SK-N-SH (cell line): ENCODE data around the gene TOGARAM2. TPM values are rescaled to one million over a fixed set of nuclear protein-coding genes. Genes with fewer than 3 reads are reported as not detected.

Source experiments
- CTCF ChIA-PET: fragments of 300-600, 350-600 bp; formaldehyde crosslinking; extraction: SDS; loops from one replicate; lab custom pipeline; 2021; lab: Yijun Ruan, JAX
- POLR2A ChIA-PET: fragments of 350-600 bp; sonication (Branson Sonifier 250); formaldehyde crosslinking; extraction: SDS; loops from one replicate; lab custom pipeline; 2020; ENCODE audit warnings: antibody characterized with exemption, inconsistent platforms; lab: Yijun Ruan, JAX
- DNase-seq: peaks from one replicate; pipeline ENCODE4 v3.0.0; 2012
- H2AFZ ChIP-seq: fragments of 200-600 bp; sonication (generic); 2 replicates; pipeline ENCODE4 v1.8.1; 2016; ENCODE audit warnings: antibody characterized with exemption, mild to moderate bottlenecking, low read depth
- H3F3A ChIP-seq: fragments of 200-600 bp; sonication (generic); replicated peaks from 2 replicates; pipeline ENCODE3; 2016; ENCODE audit warnings: antibody characterized with exemption, mild to moderate bottlenecking; ENCODE audit not compliant: insufficient read depth
- H3K27ac ChIP-seq, 2 experiments: fragments of 200-500 bp in 1 of 2; fragments of 200-600 bp in 1 of 2; sonication (Bioruptor generic) in 1 of 2; sonication (generic), shearing (Covaris generic) in 1 of 2; 2 replicates each; pipeline versions ENCODE4 v1.5.1 to v1.6.1; 2014 to 2016; ENCODE audit warnings: low read depth in 2 of 2, inconsistent platforms in 1 of 2, low read length in 1 of 2, mild to moderate bottlenecking in 1 of 2, mixed read lengths in 1 of 2
- H3K27me3 ChIP-seq: fragments of 200-600 bp; sonication (generic), shearing (Covaris generic); 2 replicates; pipeline ENCODE4 v1.6.1; 2016; ENCODE audit warnings: mixed run types; ENCODE audit not compliant: insufficient read depth
- H3K36me3 ChIP-seq, 2 experiments: fragments of 200-500 bp in 1 of 2; fragments of 200-600 bp in 1 of 2; sonication (Bioruptor generic) in 1 of 2; sonication (generic) in 1 of 2; replicated peaks in 1 of 2; 2 replicates each; pipeline versions ENCODE3 to v1.5.1; 2014 to 2016; ENCODE audit warnings: low read length in 1 of 2, mild to moderate bottlenecking in 1 of 2; ENCODE audit not compliant: insufficient read depth in 2 of 2, control insufficient read depth in 1 of 2
- H3K4me1 ChIP-seq, 2 experiments: fragments of 200-500 bp in 1 of 2; fragments of 200-600 bp in 1 of 2; sonication (Bioruptor generic) in 1 of 2; sonication (generic), shearing (Covaris generic) in 1 of 2; 2 replicates each; pipeline versions ENCODE4 v1.5.1 to v1.6.1; 2014 to 2016; ENCODE audit warnings: low read depth in 1 of 2, low read length in 1 of 2, mixed run types in 1 of 2; ENCODE audit not compliant: insufficient read depth in 2 of 2, control insufficient read depth in 1 of 2
- H3K4me2 ChIP-seq: fragments of 200-600 bp; sonication (generic), shearing (Covaris generic); 2 replicates; pipeline ENCODE4 v1.6.1; 2017; ENCODE audit warnings: mixed run types
- H3K4me3 ChIP-seq, 2 experiments: fragments of 200-500 bp in 1 of 2; fragments of 200-600 bp in 1 of 2; sonication (Bioruptor generic) in 1 of 2; sonication (generic), shearing (Covaris generic) in 1 of 2; 2 replicates each; pipeline versions ENCODE4 v1.5.1 to v1.8.1; 2014 to 2016; ENCODE audit warnings: low read depth in 2 of 2, inconsistent platforms in 1 of 2, low read length in 1 of 2, mild to moderate bottlenecking in 1 of 2, mixed read lengths in 1 of 2, moderate library complexity in 1 of 2
- H3K79me2 ChIP-seq: fragments of 200-600 bp; sonication (generic); 2 replicates; pipeline ENCODE4 v1.8.1; 2017; ENCODE audit warnings: mild to moderate bottlenecking; ENCODE audit not compliant: insufficient read depth
- H3K9ac ChIP-seq: fragments of 200-600 bp; sonication (generic); 2 replicates; pipeline ENCODE4 v1.6.1; 2017; ENCODE audit warnings: mixed run types
- H3K9me2 ChIP-seq: fragments of 200-600 bp; sonication (generic); 2 replicates; pipeline ENCODE4 v1.6.1; 2017; ENCODE audit warnings: mixed run types
- H3K9me3 ChIP-seq: fragments of 200-600 bp; sonication (generic); 2 replicates; pipeline ENCODE4 v1.6.1; 2017; ENCODE audit warnings: mixed run types, mild to moderate bottlenecking, moderate library complexity
- H4K20me1 ChIP-seq: fragments of 200-600 bp; sonication (generic); 2 replicates; pipeline ENCODE4 v1.6.1; 2017; ENCODE audit warnings: mild to moderate bottlenecking, mixed run types; ENCODE audit not compliant: insufficient read depth
- CHD2 ChIP-seq: fragments of 150-350 bp; IDR thresholded peaks from 2 replicates; pipeline ENCODE4 v1.6.1; 2018; ENCODE audit warnings: low read length; ENCODE audit not compliant: partially characterized antibody
- CTCF ChIP-seq: fragments of 200-600 bp; sonication (generic); IDR thresholded peaks from 2 replicates; pipeline ENCODE4 v1.6.1; 2017; ENCODE audit warnings: antibody characterized with exemption, mild to moderate bottlenecking, moderate library complexity
- EP300 ChIP-seq, 2 experiments: IDR thresholded peaks; 2 replicates each; pipeline versions ENCODE4 v1.4.0 to v1.6.1; 2012; ENCODE audit warnings: borderline replicate concordance in 1 of 2, low read depth in 1 of 2, low read length in 1 of 2
- FOSL2 ChIP-seq: IDR thresholded peaks from 2 replicates; pipeline ENCODE4 v1.4.0; 2012; ENCODE audit warnings: low read depth, mild to moderate bottlenecking, moderate library complexity, borderline replicate concordance
- FOXM1 ChIP-seq: IDR thresholded peaks from 2 replicates; pipeline ENCODE4 v1.4.0; 2012; ENCODE audit warnings: low read depth, mild to moderate bottlenecking
- GABPA ChIP-seq: IDR thresholded peaks from 2 replicates; pipeline ENCODE4 v1.4.0; 2012; ENCODE audit warnings: low read depth, mild to moderate bottlenecking
- GATA2 ChIP-seq: sonication (generic); formaldehyde crosslinking; IDR thresholded peaks from 2 replicates; pipeline ENCODE4 v1.5.0; 2020; ENCODE audit warnings: mild to moderate bottlenecking, missing genetic modification reagents
- NRF1 ChIP-seq: IDR thresholded peaks from 2 replicates; pipeline ENCODE4 v1.6.1; 2012; ENCODE audit warnings: low read depth, mild to moderate bottlenecking, low read length
- PBX3 ChIP-seq: IDR thresholded peaks from 2 replicates; pipeline ENCODE4; 2012
- POLR2AphosphoS5 ChIP-seq: IDR thresholded peaks from 2 replicates; pipeline ENCODE4 v1.6.1; 2012; ENCODE audit warnings: low read depth, low read length
- RAD21 ChIP-seq: IDR thresholded peaks from 2 replicates; pipeline ENCODE4 v1.6.1; 2012; ENCODE audit warnings: mild to moderate bottlenecking, low read length
- REST ChIP-seq: IDR thresholded peaks from 2 replicates; pipeline ENCODE4 v1.6.1; 2012; ENCODE audit warnings: mild to moderate bottlenecking, low read depth, low read length, moderate library complexity
- SIN3A ChIP-seq: IDR thresholded peaks from 2 replicates; pipeline ENCODE4 v1.6.1; 2012; ENCODE audit warnings: low read depth, mild to moderate bottlenecking, low read length, moderate library complexity, borderline replicate concordance
- TAF1 ChIP-seq: IDR thresholded peaks from 2 replicates; pipeline ENCODE4 v1.6.1; 2012; ENCODE audit warnings: low read depth, mild to moderate bottlenecking, low read length, moderate library complexity, borderline replicate concordance
- USF1 ChIP-seq: IDR thresholded peaks from 2 replicates; pipeline ENCODE4 v1.4.0; 2012; ENCODE audit warnings: low read depth, borderline replicate concordance
- ZBTB33 ChIP-seq: IDR thresholded peaks from 2 replicates; pipeline ENCODE4 v1.4.0; 2012; ENCODE audit warnings: low read depth, borderline replicate concordance
- WGBS: methylation state at CpG from one replicate; pipeline ENCODE4 v1.1.6; 2017; ENCODE audit warnings: low lambda C conversion rate; 5-methylcytosine and 5-hydroxymethylcytosine counted together
- polyA plus RNA-seq, 3 experiments: library from polyadenylated mRNA; depleted of rRNA; stranded (reverse); fragments of >200 nt; gene quantifications; 2 replicates each; pipeline ENCODE4 v1.2.3, GENCODE V29; 2012

TOGARAM2 gene
- polyA plus RNA-seq, 1 of the 3 experiments (the other 2 are of a cell fraction): 0.69 TPM

GRCh38 chr2:29001806-29002205 is 20.7 kb downstream of the TOGARAM2 start:
- H3F3A ChIP-seq: no peaks in the 10 kb centered on the region
- no peak overlapping the region for H2AFZ ChIP-seq
- 74% methylated on average over 4 of the region's 4 CpGs for WGBS
- no peaks in the 10 kb centered on the region for H4K20me1 ChIP-seq
- H3K4me2 ChIP-seq: no peak overlapping the region
- no peaks in the 10 kb centered on the region for H3K36me3 ChIP-seq
- CTCF ChIA-PET: no interaction called here
- POLR2A ChIA-PET: no interaction called here
- H3K9ac ChIP-seq: no peak overlapping the region
- no peaks in the 10 kb centered on the region for H3K4me1 ChIP-seq
- H3K9me3 ChIP-seq: no peaks in the 10 kb centered on the region
- H3K9me2 ChIP-seq: no peaks in the 10 kb centered on the region
- H3K27me3 ChIP-seq: no peaks in the 10 kb centered on the region
- H3K4me3 ChIP-seq: no peak overlapping the region
- no peak overlapping the region for H3K27ac ChIP-seq
- no peaks in the 10 kb centered on the region for H3K79me2 ChIP-seq
- TF ChIP-seq TAF1 (no peak), RAD21 (no peak), ZBTB33 (no peak), GATA2 (CRISPR knock-in tag) (no peak), USF1 (no peak), SIN3A (no peak), NRF1 (no peak), EP300 (IDR thresholded peaks at IDR 0.05; ENCODE audit: borderline replicate concordance in 1 of 2, low read depth in 1 of 2, low read length in 1 of 2) (no peak), PBX3 (no peak), REST (no peak), GABPA (no peak), POLR2AphosphoS5 (no peak), FOXM1 (no peak), FOSL2 (no peak), CHD2 (no peak), CTCF (no peak)
- no peak for DNase-seq
